ENCODE measurements around the gene OSBPL2. TPM values are rescaled to one million over a fixed set of nuclear protein-coding genes. Genes with fewer than 3 reads are reported as not detected.

OSBPL2 gene
- total and polyA plus RNA-seq, 2 experiments from 2014 or later: 16.6 to 31.2 TPM

GRCh38 chr20:62192635-62193034, 45.7 kb upstream of the OSBPL2 start (continued):
- TF ChIP-seq, protein P1, sequence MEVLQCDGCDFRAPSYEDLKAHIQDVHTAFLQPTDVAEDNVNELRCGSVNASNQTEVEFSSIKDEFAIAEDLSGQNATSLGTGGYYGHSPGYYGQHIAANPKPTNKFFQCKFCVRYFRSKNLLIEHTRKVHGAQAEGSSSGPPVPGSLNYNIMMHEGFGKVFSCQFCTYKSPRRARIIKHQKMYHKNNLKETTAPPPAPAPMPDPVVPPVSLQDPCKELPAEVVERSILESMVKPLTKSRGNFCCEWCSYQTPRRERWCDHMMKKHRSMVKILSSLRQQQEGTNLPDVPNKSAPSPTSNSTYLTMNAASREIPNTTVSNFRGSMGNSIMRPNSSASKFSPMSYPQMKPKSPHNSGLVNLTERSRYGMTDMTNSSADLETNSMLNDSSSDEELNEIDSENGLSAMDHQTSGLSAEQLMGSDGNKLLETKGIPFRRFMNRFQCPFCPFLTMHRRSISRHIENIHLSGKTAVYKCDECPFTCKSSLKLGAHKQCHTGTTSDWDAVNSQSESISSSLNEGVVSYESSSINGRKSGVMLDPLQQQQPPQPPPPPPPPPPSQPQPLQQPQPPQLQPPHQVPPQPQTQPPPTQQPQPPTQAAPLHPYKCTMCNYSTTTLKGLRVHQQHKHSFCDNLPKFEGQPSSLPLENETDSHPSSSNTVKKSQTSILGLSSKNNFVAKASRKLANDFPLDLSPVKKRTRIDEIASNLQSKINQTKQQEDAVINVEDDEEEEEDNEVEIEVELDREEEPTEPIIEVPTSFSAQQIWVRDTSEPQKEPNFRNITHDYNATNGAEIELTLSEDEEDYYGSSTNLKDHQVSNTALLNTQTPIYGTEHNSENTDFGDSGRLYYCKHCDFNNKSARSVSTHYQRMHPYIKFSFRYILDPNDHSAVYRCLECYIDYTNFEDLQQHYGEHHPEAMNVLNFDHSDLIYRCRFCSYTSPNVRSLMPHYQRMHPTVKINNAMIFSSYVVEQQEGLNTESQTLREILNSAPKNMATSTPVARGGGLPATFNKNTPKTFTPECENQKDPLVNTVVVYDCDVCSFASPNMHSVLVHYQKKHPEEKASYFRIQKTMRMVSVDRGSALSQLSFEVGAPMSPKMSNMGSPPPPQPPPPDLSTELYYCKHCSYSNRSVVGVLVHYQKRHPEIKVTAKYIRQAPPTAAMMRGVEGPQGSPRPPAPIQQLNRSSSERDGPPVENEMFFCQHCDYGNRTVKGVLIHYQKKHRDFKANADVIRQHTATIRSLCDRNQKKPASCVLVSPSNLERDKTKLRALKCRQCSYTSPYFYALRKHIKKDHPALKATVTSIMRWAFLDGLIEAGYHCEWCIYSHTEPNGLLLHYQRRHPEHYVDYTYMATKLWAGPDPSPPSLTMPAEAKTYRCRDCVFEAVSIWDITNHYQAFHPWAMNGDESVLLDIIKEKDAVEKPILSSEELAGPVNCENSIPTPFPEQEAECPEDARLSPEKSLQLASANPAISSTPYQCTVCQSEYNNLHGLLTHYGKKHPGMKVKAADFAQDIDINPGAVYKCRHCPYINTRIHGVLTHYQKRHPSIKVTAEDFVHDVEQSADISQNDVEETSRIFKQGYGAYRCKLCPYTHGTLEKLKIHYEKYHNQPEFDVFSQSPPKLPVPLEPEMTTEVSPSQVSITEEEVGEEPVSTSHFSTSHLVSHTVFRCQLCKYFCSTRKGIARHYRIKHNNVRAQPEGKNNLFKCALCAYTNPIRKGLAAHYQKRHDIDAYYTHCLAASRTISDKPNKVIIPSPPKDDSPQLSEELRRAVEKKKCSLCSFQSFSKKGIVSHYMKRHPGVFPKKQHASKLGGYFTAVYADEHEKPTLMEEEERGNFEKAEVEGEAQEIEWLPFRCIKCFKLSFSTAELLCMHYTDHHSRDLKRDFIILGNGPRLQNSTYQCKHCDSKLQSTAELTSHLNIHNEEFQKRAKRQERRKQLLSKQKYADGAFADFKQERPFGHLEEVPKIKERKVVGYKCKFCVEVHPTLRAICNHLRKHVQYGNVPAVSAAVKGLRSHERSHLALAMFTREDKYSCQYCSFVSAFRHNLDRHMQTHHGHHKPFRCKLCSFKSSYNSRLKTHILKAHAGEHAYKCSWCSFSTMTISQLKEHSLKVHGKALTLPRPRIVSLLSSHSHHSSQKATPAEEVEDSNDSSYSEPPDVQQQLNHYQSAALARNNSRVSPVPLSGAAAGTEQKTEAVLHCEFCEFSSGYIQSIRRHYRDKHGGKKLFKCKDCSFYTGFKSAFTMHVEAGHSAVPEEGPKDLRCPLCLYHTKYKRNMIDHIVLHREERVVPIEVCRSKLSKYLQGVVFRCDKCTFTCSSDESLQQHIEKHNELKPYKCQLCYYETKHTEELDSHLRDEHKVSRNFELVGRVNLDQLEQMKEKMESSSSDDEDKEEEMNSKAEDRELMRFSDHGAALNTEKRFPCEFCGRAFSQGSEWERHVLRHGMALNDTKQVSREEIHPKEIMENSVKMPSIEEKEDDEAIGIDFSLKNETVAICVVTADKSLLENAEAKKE (CRISPR knock-in tag; IDR thresholded peaks at IDR 0.05): no peak
- no peak for TF ChIP-seq NANOG (IDR thresholded peaks at IDR 0.05; ENCODE audit: borderline replicate concordance)
- no peak for TF ChIP-seq ZNF331 (CRISPR knock-in tag; IDR thresholded peaks at IDR 0.05; ENCODE audit: low read depth)
- TF ChIP-seq EZH2phosphoT487 (IDR thresholded peaks at IDR 0.05; ENCODE audit: unreplicated experiment): no peak
- no peak for TF ChIP-seq EZH2 (IDR thresholded peaks at IDR 0.05; ENCODE audit: low read depth, unreplicated experiment)
- no peak for TF ChIP-seq CREB1 (CRISPR knock-in tag; IDR thresholded peaks at IDR 0.05; ENCODE audit: low read depth)
- no peak for TF ChIP-seq POLR2AphosphoS5 (IDR thresholded peaks at IDR 0.05; ENCODE audit: low read depth)
- no peak for TF ChIP-seq STAT1 (IDR thresholded peaks at IDR 0.05; ENCODE audit: unreplicated experiment)

DNA sequence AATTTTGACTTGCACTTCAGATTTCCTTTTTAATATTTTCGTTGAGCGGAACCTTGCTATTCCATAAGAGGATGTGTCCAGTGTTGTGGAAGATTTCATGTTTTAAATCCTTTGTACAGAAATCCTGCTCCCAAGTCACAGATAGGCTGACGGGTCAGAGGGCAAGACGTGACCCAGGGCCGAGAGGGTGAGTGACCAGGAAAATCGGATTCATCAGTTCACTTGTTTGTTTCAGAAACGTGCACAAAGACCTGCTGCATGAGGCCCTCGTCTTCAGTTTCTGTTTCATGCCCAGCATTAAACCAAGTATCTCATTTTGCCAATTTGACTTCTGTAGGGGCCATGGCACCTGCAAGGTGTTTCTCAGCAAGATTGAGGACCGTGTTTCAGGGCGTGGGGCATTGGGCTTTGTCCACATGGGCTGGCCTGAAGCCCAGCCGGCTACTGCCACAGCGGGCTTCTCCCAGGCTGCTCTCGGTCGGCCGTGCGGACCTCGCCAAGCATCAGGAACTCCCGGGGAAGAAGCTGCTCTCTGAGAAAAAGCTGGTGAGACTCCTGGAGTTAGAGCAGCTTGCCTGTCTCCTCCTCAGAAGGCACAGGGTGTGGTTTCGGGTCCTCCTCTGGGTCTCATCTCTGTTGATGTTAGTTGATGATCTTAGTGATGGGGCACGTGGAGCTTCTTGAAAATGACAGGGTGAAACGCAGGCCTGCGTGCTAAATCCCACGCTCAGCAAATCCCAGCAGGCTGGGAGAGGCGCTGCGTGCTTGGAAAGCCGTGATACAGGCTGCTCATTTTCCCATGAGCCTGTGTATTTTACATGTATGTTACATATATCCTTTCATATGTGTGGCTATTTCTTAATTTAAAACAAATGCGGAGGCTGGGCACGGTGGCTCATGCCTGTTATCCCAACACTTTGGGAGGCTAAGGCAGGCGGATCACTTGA, 45.0 kb upstream of the OSBPL2 start:
- Histone ChIP-seq H3K27ac (ENCODE audit: low read depth) (no peak overlapping the region), H3K4me3 (no peak overlapping the region), H3K4me2 (no peak overlapping the region), H3F3A (replicated peaks; ENCODE audit: low read depth) (no peaks in the 10 kb centered on the region), H4K20me1 (replicated peaks; ENCODE audit: insufficient read depth) (peaks cover under 1% of the 10 kb centered on the region), H3K4me1 (ENCODE audit: insufficient read depth) (no peaks in the 10 kb centered on the region), H3K36me3 (ENCODE audit: insufficient read depth) (no peaks in the 10 kb centered on the region; the same call in 1 of the 2 replicates), H3K9me2 (ENCODE audit: insufficient read depth) (no peaks in the 10 kb centered on the region), H3K27me3 (ENCODE audit: insufficient read depth) (no peaks in the 10 kb centered on the region), H2AFZ (no peak overlapping the region), H3K79me2 (replicated peaks; ENCODE audit: insufficient read depth) (peaks cover 16% of the 10 kb centered on the region)
- Mint-ChIP-seq H3K9me3 (no peaks in the 10 kb centered on the region), H3K36me3 (ENCODE audit: low read depth) (peaks cover 8% of the 10 kb centered on the region), H3K4me1 (no peaks in the 10 kb centered on the region), H3K4me3 (no peak overlapping the region), H3K27ac (no peak overlapping the region), H3K27me3 (ENCODE audit: insufficient read depth, low read depth, poor library complexity) (peaks cover 3% of the 10 kb centered on the region)
- ATAC-seq (no peak), DNase-seq (ENCODE audit: low spot score) (no peak)
- TF ChIP-seq ZNF331 (CRISPR knock-in tag; IDR thresholded peaks at IDR 0.05; ENCODE audit: low read depth) (no peak), CREB1 (CRISPR knock-in tag; IDR thresholded peaks at IDR 0.05; ENCODE audit: low read depth) (no peak), JUNB (IDR thresholded peaks at IDR 0.05; ENCODE audit: unreplicated experiment) (no peak), EZH2phosphoT487 (IDR thresholded peaks at IDR 0.05; ENCODE audit: unreplicated experiment) (no peak), NANOG (IDR thresholded peaks at IDR 0.05; ENCODE audit: borderline replicate concordance) (no peak), EZH2 (IDR thresholded peaks at IDR 0.05; ENCODE audit: low read depth, unreplicated experiment) (no peak), STAT1 (IDR thresholded peaks at IDR 0.05; ENCODE audit: unreplicated experiment) (no peak)
- TF ChIP-seq, protein P2, sequence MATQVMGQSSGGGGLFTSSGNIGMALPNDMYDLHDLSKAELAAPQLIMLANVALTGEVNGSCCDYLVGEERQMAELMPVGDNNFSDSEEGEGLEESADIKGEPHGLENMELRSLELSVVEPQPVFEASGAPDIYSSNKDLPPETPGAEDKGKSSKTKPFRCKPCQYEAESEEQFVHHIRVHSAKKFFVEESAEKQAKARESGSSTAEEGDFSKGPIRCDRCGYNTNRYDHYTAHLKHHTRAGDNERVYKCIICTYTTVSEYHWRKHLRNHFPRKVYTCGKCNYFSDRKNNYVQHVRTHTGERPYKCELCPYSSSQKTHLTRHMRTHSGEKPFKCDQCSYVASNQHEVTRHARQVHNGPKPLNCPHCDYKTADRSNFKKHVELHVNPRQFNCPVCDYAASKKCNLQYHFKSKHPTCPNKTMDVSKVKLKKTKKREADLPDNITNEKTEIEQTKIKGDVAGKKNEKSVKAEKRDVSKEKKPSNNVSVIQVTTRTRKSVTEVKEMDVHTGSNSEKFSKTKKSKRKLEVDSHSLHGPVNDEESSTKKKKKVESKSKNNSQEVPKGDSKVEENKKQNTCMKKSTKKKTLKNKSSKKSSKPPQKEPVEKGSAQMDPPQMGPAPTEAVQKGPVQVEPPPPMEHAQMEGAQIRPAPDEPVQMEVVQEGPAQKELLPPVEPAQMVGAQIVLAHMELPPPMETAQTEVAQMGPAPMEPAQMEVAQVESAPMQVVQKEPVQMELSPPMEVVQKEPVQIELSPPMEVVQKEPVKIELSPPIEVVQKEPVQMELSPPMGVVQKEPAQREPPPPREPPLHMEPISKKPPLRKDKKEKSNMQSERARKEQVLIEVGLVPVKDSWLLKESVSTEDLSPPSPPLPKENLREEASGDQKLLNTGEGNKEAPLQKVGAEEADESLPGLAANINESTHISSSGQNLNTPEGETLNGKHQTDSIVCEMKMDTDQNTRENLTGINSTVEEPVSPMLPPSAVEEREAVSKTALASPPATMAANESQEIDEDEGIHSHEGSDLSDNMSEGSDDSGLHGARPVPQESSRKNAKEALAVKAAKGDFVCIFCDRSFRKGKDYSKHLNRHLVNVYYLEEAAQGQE (IDR thresholded peaks at IDR 0.05; ENCODE audit: unreplicated experiment): no peak

Measured in GM23338 (cell line).